T-helper 2 cell treated with Interferon-gamma antibody and Interleukin-4, amounts not matched to agents 5 μg/mL and 100 μg/mL, for 36 hours (primary cell): ENCODE results near the gene DOP1B.

ENCODE experiments used
- DNase-seq: peaks from one replicate; pipeline ENCODE4 v3.0.0; 2021; ENCODE audit warnings: low spot score
- H3K27ac Mint-ChIP-seq: one replicate; pipeline ENCODE4 v1.8.0; 2021; ENCODE audit warnings: mild to moderate bottlenecking, mixed read lengths
- H3K27me3 Mint-ChIP-seq: one replicate; pipeline ENCODE4 v1.8.0; 2021; ENCODE audit warnings: low read depth, mixed read lengths
- H3K36me3 Mint-ChIP-seq: one replicate; pipeline ENCODE4 v1.8.0; 2021; ENCODE audit warnings: low read depth, mixed read lengths
- H3K4me1 Mint-ChIP-seq: one replicate; pipeline ENCODE4 v1.8.0; 2021; ENCODE audit warnings: low read depth, mixed read lengths
- H3K4me3 Mint-ChIP-seq: one replicate; pipeline ENCODE4 v1.8.0; 2022; ENCODE audit warnings: mild to moderate bottlenecking, moderate library complexity, mixed read lengths
- H3K9me3 Mint-ChIP-seq: one replicate; pipeline ENCODE4 v1.8.0; 2021; ENCODE audit warnings: mixed read lengths

The DOP1B gene

GRCh38 chr21:36156815-36157670 is at the start of gene DOP1B:
DOP1B (plus strand) TSS chr21:36156824; CDS start chr21:36164734, 7,910 bp downstream.
- Mint-ChIP-seq H3K36me3 (peaks cover 8% of the 10 kb centered on the region), H3K27ac (peak within 1 kb of the TSS; percentile 55), H3K9me3 (no peaks in the 10 kb centered on the region), H3K4me3 (peak within 1 kb of the TSS; percentile 88), H3K27me3 (peaks cover 11% of the 10 kb centered on the region), H3K4me1 (peaks cover 23% of the 10 kb centered on the region)
- DNase-seq: peak; percentile 49

GRCh38 chr21:36109868-36110267 is 46.8 kb upstream of the DOP1B start:
- H3K27ac Mint-ChIP-seq: no peak overlapping the region
- H3K9me3 Mint-ChIP-seq: no peaks in the 10 kb centered on the region
- H3K27me3 Mint-ChIP-seq: peaks cover 36% of the 10 kb centered on the region
- H3K4me3 Mint-ChIP-seq: no peak overlapping the region
- H3K4me1 Mint-ChIP-seq: peaks cover 21% of the 10 kb centered on the region
- no peak for DNase-seq
- H3K36me3 Mint-ChIP-seq: no peaks in the 10 kb centered on the region

- Mint-ChIP-seq H3K27me3 (peaks cover 22% of the 10 kb centered on the region), H3K4me1 (peaks cover 22% of the 10 kb centered on the region), H3K9me3 (no peaks in the 10 kb centered on the region)
These were observed 45.4 kb upstream of the DOP1B start for GRCh38 chr21:36111238-36111637.

GRCh38 chr21:36113647-36114428 is 42.8 kb upstream of the DOP1B start:
- peak; percentile 29 for DNase-seq
- peaks cover 22% of the 10 kb centered on the region for H3K4me1 Mint-ChIP-seq
- H3K9me3 Mint-ChIP-seq: no peaks in the 10 kb centered on the region
- peaks cover 7% of the 10 kb centered on the region for H3K27me3 Mint-ChIP-seq
- peak overlapping the region; percentile 85 for H3K4me3 Mint-ChIP-seq
- H3K36me3 Mint-ChIP-seq: no peaks in the 10 kb centered on the region
- H3K27ac Mint-ChIP-seq: peak overlapping the region; percentile 96

More at GRCh38 chr21:36111238-36111637, 45.4 kb upstream of the DOP1B start:
- Mint-ChIP-seq H3K36me3 (no peaks in the 10 kb centered on the region), H3K4me3 (no peak overlapping the region), H3K27ac (no peak overlapping the region)
- DNase-seq: no peak

- no peak for DNase-seq
- H3K27me3 Mint-ChIP-seq: peaks cover 4% of the 10 kb centered on the region
- H3K9me3 Mint-ChIP-seq: no peaks in the 10 kb centered on the region
- no peaks in the 10 kb centered on the region for H3K36me3 Mint-ChIP-seq
- peaks cover 22% of the 10 kb centered on the region for H3K4me1 Mint-ChIP-seq
- no peak overlapping the region for H3K27ac Mint-ChIP-seq
- no peak overlapping the region for H3K4me3 Mint-ChIP-seq
These were observed 41.4 kb upstream of the DOP1B start for GRCh38 chr21:36115138-36115730.

- Mint-ChIP-seq H3K27me3 (no peaks in the 10 kb centered on the region), H3K4me1 (peaks cover 20% of the 10 kb centered on the region), H3K4me3 (no peak overlapping the region), H3K27ac (no peak overlapping the region), H3K9me3 (no peaks in the 10 kb centered on the region), H3K36me3 (no peaks in the 10 kb centered on the region)
- no peak for DNase-seq
These were observed 39.3 kb upstream of the DOP1B start for GRCh38 chr21:36117286-36117741.

- no peak for DNase-seq
- Mint-ChIP-seq H3K9me3 (no peaks in the 10 kb centered on the region), H3K4me3 (no peak overlapping the region), H3K4me1 (peaks cover 6% of the 10 kb centered on the region), H3K27ac (no peak overlapping the region), H3K27me3 (peaks cover 3% of the 10 kb centered on the region), H3K36me3 (no peaks in the 10 kb centered on the region)
These were observed 36.2 kb upstream of the DOP1B start for GRCh38 chr21:36120304-36120888.

GRCh38 chr21:36122977-36123376 is 33.6 kb upstream of the DOP1B start:
- Mint-ChIP-seq H3K4me3 (no peak overlapping the region), H3K4me1 (peaks cover 7% of the 10 kb centered on the region), H3K27me3 (peaks cover 5% of the 10 kb centered on the region), H3K27ac (no peak overlapping the region), H3K9me3 (no peaks in the 10 kb centered on the region), H3K36me3 (no peaks in the 10 kb centered on the region)
- no peak for DNase-seq

GRCh38 chr21:36124395-36124794 is 32.2 kb upstream of the DOP1B start:
- DNase-seq: no peak
- Mint-ChIP-seq H3K4me1 (peaks cover 10% of the 10 kb centered on the region), H3K36me3 (no peaks in the 10 kb centered on the region), H3K4me3 (no peak overlapping the region), H3K27ac (no peak overlapping the region), H3K27me3 (peaks cover 6% of the 10 kb centered on the region), H3K9me3 (no peaks in the 10 kb centered on the region)

GRCh38 chr21:36125512-36126207 is 31.0 kb upstream of the DOP1B start:
- H3K27ac Mint-ChIP-seq: peak overlapping the region; percentile 20
- peaks cover 6% of the 10 kb centered on the region for H3K27me3 Mint-ChIP-seq
- H3K4me1 Mint-ChIP-seq: peaks cover 14% of the 10 kb centered on the region
- H3K4me3 Mint-ChIP-seq: no peak overlapping the region
- H3K36me3 Mint-ChIP-seq: no peaks in the 10 kb centered on the region
- DNase-seq: peak; percentile 37
- no peaks in the 10 kb centered on the region for H3K9me3 Mint-ChIP-seq

GRCh38 chr21:36126208-36126565 is 30.4 kb upstream of the DOP1B start:
- Mint-ChIP-seq H3K4me3 (no peak overlapping the region), H3K4me1 (peaks cover 17% of the 10 kb centered on the region), H3K36me3 (peaks cover 2% of the 10 kb centered on the region), H3K27ac (no peak overlapping the region), H3K9me3 (no peaks in the 10 kb centered on the region), H3K27me3 (peaks cover 6% of the 10 kb centered on the region)
- no peak for DNase-seq

GRCh38 chr21:36126621-36127110 is 30.0 kb upstream of the DOP1B start:
- no peak for DNase-seq
- Mint-ChIP-seq H3K36me3 (peaks cover 2% of the 10 kb centered on the region), H3K27me3 (peaks cover 6% of the 10 kb centered on the region), H3K4me1 (peaks cover 17% of the 10 kb centered on the region), H3K27ac (no peak overlapping the region), H3K4me3 (no peak overlapping the region), H3K9me3 (no peaks in the 10 kb centered on the region)

GRCh38 chr21:36127250-36127904 is 29.2 kb upstream of the DOP1B start:
- Mint-ChIP-seq H3K4me1 (peaks cover 19% of the 10 kb centered on the region), H3K27ac (peak overlapping the region; percentile 15), H3K36me3 (peaks cover 5% of the 10 kb centered on the region), H3K4me3 (no peak overlapping the region), H3K9me3 (no peaks in the 10 kb centered on the region), H3K27me3 (peaks cover 5% of the 10 kb centered on the region)
- DNase-seq: no peak
